GM12875 (cell line): Measurements from ENCODE around the gene CHSY3.

Source experiments
- H3K4me3 ChIP-seq: one replicate; pipeline ENCODE4 v1.5.1; 2011; ENCODE audit warnings: low read depth, low read length, control low read depth
- TF ChIP-seq, protein P1 (sequence below): IDR thresholded peaks from 2 replicates; pipeline ENCODE4 v1.5.1; 2011; ENCODE audit warnings: low read depth, mild to moderate bottlenecking, control low read depth, inconsistent platforms, low read length, moderate library complexity, borderline replicate concordance; ENCODE audit not compliant: insufficient read depth

CHSY3 gene

DNA sequence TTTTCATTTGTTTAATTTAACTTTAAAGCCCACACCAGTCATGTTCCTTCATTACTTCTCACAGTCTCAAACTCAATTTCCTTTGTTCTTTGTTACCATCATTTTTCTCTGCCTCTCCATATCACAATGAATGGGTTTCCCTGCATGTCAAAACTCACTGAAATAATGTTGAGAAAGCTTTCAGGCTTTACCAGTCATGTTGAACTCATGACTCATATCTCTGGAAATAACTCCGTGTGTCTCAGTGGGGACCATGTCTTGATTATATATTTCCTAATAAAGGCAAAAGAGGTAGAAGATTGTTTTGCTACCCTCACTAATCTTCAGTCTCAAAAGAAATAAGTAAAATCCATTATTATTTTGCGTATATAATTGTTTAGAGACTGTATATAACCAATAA lies 231.2 kb downstream of the CHSY3 start:
- TF ChIP-seq, protein P1, sequence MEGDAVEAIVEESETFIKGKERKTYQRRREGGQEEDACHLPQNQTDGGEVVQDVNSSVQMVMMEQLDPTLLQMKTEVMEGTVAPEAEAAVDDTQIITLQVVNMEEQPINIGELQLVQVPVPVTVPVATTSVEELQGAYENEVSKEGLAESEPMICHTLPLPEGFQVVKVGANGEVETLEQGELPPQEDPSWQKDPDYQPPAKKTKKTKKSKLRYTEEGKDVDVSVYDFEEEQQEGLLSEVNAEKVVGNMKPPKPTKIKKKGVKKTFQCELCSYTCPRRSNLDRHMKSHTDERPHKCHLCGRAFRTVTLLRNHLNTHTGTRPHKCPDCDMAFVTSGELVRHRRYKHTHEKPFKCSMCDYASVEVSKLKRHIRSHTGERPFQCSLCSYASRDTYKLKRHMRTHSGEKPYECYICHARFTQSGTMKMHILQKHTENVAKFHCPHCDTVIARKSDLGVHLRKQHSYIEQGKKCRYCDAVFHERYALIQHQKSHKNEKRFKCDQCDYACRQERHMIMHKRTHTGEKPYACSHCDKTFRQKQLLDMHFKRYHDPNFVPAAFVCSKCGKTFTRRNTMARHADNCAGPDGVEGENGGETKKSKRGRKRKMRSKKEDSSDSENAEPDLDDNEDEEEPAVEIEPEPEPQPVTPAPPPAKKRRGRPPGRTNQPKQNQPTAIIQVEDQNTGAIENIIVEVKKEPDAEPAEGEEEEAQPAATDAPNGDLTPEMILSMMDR, result no peak

DNA sequence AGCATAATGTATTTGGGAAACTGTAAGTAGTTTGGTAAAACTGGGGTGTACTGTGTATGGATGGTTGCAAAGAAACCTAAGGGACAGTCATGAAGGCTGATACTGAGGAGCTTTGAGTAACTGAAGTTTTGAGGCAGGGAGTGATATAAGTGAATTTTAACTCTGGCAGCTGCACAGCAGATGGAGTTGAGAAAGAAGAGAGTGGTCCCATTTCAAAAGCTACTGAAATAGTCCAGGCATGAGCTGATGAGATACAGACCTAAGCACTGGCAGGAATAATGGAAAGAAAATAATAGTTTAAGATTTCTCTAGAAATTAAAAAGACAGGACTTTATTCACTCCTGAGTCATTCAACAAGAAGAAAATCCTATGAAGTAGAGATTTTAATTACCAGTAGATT lies 232.0 kb downstream of the CHSY3 start:
- H3K4me3 ChIP-seq, result no peak overlapping the region
- TF ChIP-seq, protein P1, result no peak

More for the DNA sequence above, 231.2 kb downstream of the CHSY3 start:
- H3K4me3 ChIP-seq, result no peak overlapping the region

DNA sequence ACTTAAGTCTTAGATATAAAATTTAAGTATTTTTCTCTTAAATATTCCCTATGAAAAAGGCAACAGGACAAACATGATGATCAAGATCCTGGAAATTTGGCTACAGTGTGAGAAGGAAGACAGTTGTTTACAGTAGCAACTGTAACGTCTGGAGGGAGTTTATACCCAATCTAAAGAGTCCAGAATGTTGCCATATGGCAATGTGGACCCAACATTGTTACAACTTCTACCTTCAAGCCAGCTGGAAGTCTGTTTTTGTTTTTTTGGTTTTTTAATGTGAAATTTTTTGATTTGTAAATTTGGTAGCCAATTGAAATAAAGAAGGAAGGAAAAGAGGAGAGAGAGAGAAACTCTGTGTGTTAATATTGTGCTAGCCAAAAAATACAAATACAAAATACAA lies 233.4 kb downstream of the CHSY3 start:
- TF ChIP-seq, protein P1, result no peak
- H3K4me3 ChIP-seq, result no peak overlapping the region

DNA sequence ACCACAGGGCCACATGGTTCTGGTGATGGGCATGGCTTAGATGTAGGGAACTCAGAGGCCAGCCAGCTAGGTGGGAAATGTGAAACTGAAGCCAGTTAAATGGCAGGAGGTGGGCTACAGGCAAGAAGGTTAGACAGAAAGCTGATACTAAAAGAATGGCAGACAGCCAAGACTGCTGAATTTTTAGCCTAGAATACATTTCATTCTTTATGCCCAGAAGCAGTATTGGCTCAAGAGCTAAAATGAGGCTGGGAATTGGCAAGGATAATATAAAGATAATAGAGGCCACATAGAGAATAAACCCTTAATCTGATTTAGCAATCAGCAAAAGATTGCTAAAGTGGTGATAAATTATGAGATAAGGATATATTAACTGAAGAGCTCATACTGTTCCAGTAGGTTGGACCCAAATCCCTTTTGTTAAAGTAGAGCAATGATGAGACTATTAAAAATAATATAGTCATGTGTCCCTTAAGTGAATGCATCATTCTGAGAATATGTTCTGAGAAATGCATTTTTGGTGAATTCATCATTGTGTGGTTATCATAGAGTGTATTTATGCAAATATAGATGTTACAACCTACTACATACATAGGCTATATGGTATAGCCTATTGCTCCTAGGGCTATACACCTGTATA lies 234.3 kb downstream of the CHSY3 start:
- no peak overlapping the region for H3K4me3 ChIP-seq
- TF ChIP-seq, protein P1, result no peak

DNA sequence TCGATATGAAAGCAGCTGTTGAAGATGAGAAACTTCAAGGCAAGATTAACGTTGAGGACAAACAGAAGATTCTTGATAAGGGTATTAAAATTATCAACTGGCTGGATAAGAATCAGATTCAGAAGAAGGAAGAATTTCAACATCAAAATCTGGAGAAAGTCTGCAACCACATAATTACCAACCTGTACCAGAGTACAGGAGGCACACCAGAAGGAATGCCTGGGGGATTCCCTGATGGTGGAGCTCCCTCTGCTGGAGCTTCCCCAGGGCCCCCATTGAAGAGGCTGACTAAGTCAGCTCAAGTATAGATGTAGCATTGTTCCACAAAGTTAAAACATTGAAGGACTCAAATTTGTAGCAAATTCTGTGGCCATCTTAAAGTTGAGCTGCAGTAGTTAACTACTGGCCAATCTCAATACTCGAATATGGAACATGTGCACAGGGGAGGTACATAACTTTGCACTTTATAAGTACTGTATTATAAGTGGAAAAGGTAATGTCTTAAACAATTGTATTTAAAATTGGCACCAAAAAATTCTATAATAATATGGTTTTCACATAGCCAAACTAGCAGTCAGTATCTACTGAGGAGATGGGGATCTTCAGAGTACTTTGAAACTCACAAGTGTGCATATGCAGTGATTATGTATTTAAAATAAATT lies 237.5 kb downstream of the CHSY3 start:
- TF ChIP-seq, protein P1, result peak; percentile 52; the same call in 1 of the 2 replicates
- H3K4me3 ChIP-seq, result no peak overlapping the region

DNA sequence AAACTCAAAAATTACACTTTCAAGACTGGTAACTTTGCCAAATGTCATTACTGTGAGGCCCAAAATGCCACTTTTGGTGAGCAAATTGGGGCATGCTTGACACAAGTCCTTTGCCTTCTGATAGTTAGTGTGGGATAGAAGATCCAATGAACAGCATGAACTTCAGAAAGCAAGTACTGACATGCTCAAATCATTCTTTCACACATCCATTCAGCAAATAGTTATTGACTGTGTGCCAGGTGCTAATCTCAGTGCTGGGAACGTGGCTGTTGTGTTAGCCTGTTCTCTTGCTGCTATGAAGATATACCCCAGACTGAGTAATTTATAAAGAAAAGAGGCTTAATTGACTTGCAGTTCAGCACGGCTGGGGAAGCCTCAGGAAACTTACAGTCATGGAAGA lies 247.0 kb downstream of the CHSY3 start:
- H3K4me3 ChIP-seq, result no peak overlapping the region
- TF ChIP-seq, protein P1, result no peak

DNA sequence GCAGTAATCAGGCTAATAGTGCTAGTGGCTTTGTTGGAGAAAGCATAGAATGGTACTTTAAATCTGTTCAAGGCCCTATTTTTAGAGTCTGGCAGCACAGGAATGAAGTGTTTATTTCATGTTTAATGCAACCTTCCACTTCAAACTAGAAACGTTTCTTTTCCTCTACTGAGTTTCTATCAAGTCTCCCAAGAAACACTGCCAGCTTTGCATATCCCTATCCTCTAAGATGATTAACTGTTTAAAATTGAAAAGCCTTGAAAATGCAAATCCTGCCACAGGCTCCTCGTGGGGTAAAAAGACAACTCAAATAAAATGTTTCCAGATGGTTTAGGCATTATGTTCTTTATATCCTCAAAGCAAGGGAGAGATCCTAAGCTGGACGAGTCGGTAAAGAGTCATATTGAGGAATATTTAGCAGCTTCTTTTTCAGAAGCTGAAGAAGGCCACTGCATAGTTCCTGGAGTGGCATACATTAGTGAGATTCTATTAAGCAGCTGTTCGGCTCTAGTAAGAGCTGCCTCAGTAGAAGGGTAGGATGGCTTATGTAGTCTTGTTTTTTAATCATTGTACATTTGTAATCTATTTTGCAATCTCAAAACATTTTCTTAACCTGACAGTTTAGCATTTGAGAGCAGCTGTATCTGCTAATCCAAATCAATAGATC lies 251.2 kb downstream of the CHSY3 start:
- TF ChIP-seq, protein P1, result no peak
- no peak overlapping the region for H3K4me3 ChIP-seq
